ENCODE measurements around the gene LCNL1.
"Not testable (repeated sequence)": the region's sequence is repeated elsewhere in the genome, so short reads cannot be mapped to it uniquely, and the experiment has no call there.

The LCNL1 gene

DNA sequence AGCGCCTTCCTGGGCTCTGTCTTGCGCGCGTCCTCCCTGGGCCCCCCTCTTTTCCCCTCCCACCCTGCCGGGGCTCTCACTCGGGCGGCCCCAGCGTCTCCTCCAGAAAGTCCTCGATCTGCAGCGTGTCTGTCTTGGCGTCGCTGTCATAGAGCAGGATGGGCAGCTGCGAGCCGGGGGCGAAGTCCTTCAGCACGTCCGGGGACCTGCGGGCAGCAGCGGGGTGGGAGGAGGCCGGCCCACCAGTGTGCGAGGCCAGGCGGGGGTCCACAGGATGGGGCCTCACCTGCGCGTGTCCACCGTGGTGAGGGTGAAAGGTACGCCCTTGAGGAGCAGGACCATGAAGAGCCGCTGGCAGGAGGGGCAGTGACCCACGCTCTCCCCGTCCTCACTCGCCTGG lies 12.6 kb downstream of the LCNL1 start:
- DNase-seq: no peak

GRCh38 chr9:136995772-136996311 lies 13.0 kb downstream of the LCNL1 start:
- DNase-seq: no peak

DNA sequence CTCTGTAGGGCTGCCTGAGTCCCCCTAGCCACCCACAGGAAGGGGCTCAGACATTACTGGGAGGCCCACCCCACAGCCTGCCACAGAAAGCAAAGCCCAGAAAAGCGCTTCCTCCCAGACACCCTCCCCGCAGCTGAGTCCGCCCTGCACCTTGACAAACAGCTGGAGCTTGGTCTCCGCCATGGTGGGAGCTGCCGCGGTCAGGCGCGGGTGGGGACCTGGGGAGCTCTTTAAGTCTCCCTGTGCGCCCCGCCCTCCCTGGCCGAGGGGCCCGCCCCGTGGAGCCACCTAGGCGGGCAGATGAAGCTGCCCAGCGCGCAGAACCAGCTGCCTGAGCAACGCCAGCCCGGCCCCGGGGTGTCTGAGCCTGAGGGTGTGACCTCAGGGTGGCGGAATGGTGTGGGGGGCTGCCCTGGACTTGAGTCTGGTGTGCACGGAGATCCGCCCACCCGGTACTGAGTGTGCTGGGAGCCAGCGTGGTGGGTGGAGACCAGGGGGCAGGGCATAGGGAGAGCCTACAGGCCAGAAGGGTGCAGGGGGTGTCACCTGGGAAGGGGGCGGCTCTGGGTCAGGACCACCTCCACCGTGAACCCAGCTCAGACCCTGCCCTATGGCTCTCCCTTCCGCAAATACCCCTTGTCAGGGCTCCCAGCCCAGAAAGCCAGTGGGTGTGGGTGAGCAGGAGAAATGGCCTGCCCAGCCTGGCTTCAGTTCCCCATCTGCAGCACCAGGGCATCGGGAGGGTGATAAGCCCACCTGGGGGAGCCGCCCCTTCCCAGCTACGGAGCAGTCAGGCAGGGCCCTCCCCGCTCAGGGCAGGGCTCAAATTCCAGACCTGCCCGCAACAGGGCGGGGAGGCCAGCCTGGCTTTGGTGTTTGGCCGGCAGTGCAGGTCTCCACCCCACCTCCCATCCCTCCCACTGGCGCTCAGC lies 13.8 kb downstream of the LCNL1 start, which contains the start of gene CLIC3:
CLIC3 (minus strand) TSS at position 208 of the 932 bp plus-strand sequence; CDS start at position 183, 25 bp downstream.
- peak in 2 of 5 experiments; percentile 46 to 87 for DNase-seq

DNA sequence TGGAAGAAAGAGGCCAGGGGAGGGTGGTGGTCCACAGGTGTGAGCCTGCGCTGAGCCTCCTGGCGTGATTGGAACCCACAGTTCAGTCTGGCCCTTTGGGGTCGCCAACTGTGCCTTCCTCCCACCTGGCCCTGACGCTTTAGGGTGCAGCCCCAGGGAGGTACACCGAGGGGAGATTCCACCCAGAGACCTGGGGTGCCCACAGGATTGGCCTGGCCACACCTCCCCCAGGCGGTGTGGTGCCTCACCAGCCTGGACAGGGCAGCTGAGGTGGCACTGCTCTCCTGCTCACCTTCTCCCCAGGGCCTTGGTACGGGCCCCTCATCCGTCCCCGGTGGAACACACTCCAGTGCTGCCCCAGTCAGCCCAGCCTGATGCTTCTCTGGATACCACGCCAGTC lies 14.6 kb downstream of the LCNL1 start:
- peak in 1 of 5 experiments; percentile 56 for DNase-seq

- peak in 2 of 5 experiments; percentile 38 to 80 for DNase-seq
Observed at GRCh38 chr9:136997830-136998234, 15.0 kb downstream of the LCNL1 start.

- DNase-seq: peak in 2 of 5 experiments; percentile 72 to 79
Observed at GRCh38 chr9:137000177-137000930, 17.6 kb downstream of the LCNL1 start.

- no peak for DNase-seq
Observed at GRCh38 chr9:137001857-137002645, 19.3 kb downstream of the LCNL1 start.

- DNase-seq: no peak
Observed at GRCh38 chr9:137002646-137003041, 19.9 kb downstream of the LCNL1 start.

DNA sequence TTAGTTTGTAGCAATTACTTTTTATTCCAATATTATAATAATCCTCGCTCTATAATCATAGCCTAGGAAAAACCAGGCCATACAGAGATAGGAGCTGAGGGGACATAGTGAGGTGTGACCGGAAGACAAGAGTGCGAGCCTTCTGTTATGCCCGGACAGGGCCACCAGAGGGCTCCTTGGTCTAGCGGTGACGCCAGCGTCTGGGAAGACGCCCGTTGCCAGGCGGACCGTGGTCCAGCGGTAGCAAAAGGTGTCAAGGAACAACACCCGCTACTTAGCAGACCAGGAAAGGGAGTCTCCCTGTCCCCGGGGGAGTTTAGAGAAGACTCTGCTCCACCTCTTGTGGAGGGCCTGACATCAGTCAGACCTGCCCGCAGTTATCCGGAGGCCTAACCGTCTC lies 21.5 kb downstream of the LCNL1 start:
- DNase-seq: not testable (repeated sequence)

DNA sequence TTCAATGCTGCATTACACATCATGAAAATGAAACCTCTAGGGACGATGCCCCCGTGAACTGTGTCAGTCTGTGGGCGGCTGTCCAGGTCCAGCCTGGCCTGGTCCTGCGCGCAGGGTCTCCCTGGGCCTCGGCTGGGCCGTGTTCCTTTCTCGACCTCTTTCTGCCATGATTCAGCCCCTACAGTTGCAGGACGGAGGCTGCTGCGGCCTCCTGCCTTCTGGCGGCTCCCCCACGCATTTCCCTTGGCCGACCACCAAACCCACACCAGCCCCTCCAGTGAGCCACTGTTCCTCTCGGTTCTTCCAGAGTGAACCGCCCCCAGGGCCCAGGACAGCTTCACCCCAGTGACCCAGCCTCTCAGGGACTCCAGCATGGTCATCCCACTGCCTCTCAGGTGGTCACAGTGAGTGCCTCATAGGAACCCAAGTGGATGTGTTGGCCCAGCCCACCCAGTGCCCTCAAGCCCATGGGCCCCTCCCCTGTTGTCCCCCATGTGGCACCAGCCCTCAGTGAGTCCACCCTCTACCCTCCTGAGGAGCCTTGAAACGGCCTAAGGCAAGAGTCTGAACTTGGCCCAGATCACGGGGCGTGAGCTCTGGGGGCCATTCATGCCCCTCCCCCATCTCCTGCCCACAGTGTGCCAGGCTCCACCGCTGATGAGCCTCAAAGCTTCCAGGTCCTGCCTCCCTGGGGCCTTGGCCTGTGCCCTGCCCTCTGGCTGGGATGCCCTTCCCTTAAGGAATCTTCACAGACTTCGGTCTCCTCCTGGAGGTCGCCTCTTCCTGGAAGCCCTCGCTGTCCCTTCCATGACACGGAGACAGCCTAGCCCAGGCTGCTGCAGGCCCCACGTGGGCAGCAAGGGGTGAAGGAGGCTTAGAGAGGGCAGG lies 23.6 kb downstream of the LCNL1 start:
- DNase-seq: no peak

DNA sequence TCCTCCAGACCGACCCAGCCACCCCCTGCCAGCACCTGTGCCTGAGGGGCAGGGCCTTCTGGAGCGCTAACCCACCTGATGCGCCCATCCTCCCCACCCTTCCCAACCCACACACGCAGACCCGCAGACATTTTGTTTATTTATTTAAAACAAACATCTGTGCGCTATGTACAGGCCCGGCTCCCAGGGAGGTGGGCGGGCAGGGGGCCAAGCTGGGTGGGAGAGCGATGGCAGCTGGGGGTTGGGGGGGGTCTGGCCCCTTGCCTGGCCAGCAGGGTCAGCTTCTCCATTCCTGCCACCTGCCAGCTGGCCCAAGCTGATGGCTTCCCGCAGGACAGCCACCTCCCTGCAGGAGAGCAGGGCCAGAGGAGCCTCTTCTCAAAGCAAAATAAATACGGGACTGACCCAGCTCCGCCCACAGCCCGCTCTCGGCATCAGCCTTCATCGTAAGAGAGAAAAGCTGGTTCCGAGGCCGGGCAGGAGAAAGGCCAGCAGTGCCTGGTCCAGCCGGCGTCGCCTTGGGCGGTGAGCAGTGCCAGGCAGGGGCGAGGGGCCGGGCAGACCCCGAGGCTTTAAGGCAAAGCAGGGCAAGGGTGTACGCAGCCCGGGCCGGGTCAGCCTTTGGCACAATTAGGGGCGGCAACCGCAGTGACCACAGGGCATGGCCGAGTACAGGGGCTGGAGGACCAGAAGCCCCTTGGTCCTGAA lies 24.5 kb downstream of the LCNL1 start:
- no peak for DNase-seq

GRCh38 chr9:137007816-137008270 lies 25.1 kb downstream of the LCNL1 start:
- no peak for DNase-seq

DNA sequence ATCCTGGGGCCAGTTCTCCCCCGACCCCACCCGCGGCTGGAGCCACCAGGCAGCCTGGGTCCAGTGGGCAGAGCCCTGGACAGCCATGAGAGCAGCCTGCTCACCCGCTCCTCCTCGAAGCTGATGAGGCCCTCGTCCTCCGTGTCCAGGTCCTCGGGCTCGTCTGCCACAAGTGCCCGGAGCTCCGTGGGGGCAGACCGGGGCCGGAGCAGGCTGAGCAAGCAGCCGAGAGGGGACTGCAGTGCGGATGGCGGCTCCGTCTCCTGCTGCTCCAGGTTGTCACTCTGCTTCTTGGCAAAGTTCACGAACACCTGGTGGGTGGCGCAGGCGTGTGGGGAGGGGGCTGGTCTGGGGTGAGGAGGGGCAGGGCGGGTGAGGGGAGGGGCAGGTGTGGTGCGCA lies 25.5 kb downstream of the LCNL1 start:
- DNase-seq: no peak

DNA sequence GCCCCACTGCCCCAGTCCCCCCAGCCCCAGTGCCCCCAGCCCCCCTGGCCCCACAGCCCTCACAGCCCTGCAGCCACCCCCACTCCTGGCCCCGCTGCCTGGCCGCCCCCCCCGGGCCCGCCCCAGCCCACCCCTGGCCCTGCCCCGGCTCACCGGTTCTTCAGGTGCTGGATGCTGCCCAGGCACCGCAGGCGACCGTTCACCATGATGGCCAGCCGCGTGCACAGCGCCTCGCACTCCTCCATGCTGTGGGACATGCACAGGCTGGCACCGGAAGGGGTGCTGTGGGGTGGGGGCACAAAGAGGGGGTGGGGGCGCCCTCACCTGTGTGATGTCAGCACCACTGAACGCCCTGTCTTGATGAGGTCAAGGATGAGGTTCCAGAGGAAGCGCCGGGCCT lies 26.4 kb downstream of the LCNL1 start:
- no peak for DNase-seq

DNA sequence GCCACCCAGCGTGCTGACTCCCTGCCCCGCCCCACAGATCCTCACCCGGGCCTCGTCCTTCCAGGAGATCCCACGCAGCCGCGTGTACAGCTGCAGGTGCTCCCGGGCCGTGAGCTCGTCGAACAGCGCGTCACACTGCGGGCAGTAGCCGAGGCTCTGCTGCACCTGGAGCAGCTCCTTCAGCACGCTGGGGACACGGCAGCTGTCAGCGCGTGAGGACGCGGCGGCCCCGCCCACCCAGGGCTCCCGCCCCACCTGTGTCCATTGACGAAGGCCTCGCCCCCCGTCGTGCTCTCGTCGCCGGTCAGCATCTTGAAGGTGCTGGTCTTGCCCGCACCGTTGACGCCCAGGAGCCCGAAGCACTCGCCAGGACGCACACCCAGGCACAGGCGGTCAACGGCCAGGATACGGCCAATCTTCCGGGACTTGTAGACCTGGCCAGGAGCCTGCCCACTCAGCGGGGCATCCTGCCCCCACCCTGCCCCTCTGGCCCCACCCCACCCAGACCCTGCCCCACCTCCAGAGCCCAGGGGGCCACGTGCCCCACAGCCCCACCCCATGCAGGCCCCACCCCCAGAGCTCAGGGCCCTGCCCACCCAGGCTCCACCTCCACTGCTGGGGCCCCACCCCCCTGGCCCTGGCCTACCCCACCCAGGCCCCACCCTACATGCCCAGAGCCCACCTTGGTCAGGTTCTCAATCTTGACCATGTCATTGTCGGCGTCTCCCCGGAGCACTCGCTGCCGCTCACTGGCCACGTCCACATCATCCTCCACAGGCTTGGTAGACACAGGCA lies 27.3 kb downstream of the LCNL1 start:
- DNase-seq: no peak

DNA sequence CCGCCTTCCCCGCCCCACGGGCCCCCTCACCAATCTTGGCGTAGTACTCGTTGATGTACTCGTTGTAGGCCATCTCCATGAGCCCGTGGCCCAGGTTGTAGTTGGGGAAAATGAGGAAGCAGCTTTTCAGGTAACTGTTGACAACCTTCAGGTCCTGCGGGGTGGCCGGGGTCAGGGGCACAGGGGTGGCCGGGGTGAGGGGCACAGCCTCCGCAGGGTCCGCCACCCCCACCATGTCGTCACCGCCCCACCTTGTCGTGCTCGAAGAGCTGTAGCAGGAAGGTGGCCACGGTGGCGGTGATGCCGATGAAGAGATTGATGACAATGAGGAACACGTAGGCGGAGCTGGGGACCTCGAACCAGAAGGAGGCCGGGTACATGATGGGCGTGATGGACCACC lies 28.4 kb downstream of the LCNL1 start:
- DNase-seq: no peak

DNA sequence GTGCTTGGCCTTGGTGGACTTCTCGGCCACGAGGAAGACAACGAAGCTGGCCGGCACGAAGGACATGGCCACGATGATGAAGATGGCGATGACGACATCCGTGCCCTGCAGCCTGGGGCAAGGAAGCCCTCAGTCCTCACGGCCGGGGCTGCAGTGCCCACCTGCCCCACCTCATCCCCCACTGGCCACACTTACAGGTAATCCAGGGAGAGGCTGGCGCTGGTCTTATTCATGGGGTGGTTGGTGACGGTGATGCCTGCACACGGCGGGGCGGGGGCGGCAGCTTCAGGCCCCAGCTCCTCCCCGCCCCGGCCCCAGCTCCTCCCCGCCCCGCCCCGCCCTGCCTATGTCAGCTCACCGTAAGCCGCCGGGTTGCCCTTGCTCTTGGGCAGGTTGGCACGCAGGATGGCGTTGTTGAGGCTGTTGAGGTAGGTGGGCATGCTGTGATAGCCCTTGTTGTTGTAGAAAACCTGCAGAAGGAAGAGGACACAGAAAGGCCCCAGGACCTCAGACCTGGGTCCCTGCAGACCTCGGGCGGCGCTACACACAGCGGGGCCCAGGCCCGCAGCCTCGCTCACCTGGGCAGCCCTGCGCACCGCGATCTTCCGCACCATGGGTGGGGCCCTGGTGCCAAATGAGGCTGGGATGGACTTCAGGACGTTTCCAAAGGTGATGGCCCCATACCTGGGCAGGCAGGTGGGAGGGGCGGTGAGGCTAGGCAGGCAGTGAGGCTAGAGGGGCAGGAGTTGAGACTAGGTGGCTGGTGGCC lies 29.3 kb downstream of the LCNL1 start:
- no peak for DNase-seq

- DNase-seq: no peak
Observed at GRCh38 chr9:137012694-137013570, 30.1 kb downstream of the LCNL1 start.
